ENCODE measurements around the gene MED15. TPM values are rescaled to one million over a fixed set of nuclear protein-coding genes. Genes with fewer than 3 reads are reported as not detected.

MED15 gene
- polyA plus RNA-seq, 1 donor, result 47.7 TPM

GRCh38 chr22:20569059-20570058, 61.9 kb downstream of the MED15 start:
- no peak for DNase-seq

- no peak for DNase-seq
These were observed 63.7 kb downstream of the MED15 start for GRCh38 chr22:20571078-20571503.

GRCh38 chr22:20571531-20572007, 64.2 kb downstream of the MED15 start:
- no peak for DNase-seq

GRCh38 chr22:20572132-20572802, 64.9 kb downstream of the MED15 start:
- DNase-seq, result no peak

- no peak for DNase-seq
These were observed 65.9 kb downstream of the MED15 start for GRCh38 chr22:20573176-20573832.

GRCh38 chr22:20573833-20574615, 66.6 kb downstream of the MED15 start:
- DNase-seq, result no peak

- no peak for DNase-seq
These were observed 67.5 kb downstream of the MED15 start for GRCh38 chr22:20574920-20575353.

GRCh38 chr22:20575724-20576444, 68.5 kb downstream of the MED15 start:
- DNase-seq, result no peak

GRCh38 chr22:20576445-20576816, 69.0 kb downstream of the MED15 start:
- no peak for DNase-seq

GRCh38 chr22:20577045-20577444, 69.6 kb downstream of the MED15 start:
- no peak for DNase-seq

GRCh38 chr22:20577549-20577975, 70.2 kb downstream of the MED15 start:
- DNase-seq, result no peak

GRCh38 chr22:20578192-20578591, 70.8 kb downstream of the MED15 start:
- no peak for DNase-seq

GRCh38 chr22:20578707-20579106, 71.3 kb downstream of the MED15 start:
- no peak for DNase-seq

GRCh38 chr22:20579273-20580120, 72.1 kb downstream of the MED15 start:
- DNase-seq, result no peak

- DNase-seq, result no peak
These were observed 72.8 kb downstream of the MED15 start for GRCh38 chr22:20580179-20580578.

- DNase-seq, result no peak
These were observed 73.4 kb downstream of the MED15 start for GRCh38 chr22:20580611-20581502.

- DNase-seq, result no peak
These were observed 74.2 kb downstream of the MED15 start for GRCh38 chr22:20581503-20582170.

GRCh38 chr22:20582171-20582511, 74.7 kb downstream of the MED15 start:
- no peak for DNase-seq

Data from left kidney (tissue), 2 donors.